ENCODE data around the gene SMAD9.

DNA sequence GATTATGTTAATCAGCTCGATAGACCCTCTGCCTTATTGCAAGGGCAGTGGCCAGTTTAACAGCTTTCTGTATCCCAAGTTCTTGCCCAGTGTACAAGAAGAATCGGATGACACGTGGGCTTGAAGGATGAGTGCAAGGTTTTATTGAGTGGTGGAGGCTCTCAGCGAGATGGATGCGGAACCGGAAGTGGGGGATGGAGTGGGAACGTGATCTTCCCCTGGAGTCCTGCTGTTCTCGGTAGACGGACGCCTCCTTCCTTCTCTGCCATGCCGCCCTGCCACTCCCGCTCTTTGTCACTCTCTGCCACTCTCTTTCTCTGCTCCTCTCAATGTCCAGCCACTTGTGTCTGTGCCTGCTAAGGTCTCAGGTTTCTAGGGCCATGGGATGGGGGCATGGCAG, 80.1 kb downstream of the SMAD9 start:
- TF ChIP-seq, protein P1, sequence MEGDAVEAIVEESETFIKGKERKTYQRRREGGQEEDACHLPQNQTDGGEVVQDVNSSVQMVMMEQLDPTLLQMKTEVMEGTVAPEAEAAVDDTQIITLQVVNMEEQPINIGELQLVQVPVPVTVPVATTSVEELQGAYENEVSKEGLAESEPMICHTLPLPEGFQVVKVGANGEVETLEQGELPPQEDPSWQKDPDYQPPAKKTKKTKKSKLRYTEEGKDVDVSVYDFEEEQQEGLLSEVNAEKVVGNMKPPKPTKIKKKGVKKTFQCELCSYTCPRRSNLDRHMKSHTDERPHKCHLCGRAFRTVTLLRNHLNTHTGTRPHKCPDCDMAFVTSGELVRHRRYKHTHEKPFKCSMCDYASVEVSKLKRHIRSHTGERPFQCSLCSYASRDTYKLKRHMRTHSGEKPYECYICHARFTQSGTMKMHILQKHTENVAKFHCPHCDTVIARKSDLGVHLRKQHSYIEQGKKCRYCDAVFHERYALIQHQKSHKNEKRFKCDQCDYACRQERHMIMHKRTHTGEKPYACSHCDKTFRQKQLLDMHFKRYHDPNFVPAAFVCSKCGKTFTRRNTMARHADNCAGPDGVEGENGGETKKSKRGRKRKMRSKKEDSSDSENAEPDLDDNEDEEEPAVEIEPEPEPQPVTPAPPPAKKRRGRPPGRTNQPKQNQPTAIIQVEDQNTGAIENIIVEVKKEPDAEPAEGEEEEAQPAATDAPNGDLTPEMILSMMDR (IDR thresholded peaks at IDR 0.05): no peak
- TF ChIP-seq POLR2A (IDR thresholded peaks at IDR 0.05): no peak
